K562 (cell line): ENCODE results near the gene UBASH3A. TPM values are rescaled to one million over a fixed set of nuclear protein-coding genes. Genes with fewer than 3 reads are reported as not detected.

Experiments
- ATF1 ChIP-seq, 2 experiments: fragments of 450-650 bp in 1 of 2; IDR thresholded peaks; 2 replicates each; pipeline ENCODE4 v1.6.1; 2016; ENCODE audit warnings: missing compliant biosample characterization in 1 of 2, missing genetic modification characterization in 1 of 2
- BCLAF1 ChIP-seq, 2 experiments: fragments of 450-650 bp in 1 of 2; IDR thresholded peaks; 2 replicates each; pipeline ENCODE4 v1.6.1; 2011 to 2017; ENCODE audit warnings: low read depth in 2 of 2, antibody characterized with exemption in 1 of 2, borderline replicate concordance in 1 of 2, low read length in 1 of 2, mild to moderate bottlenecking in 1 of 2, mixed read lengths in 1 of 2; ENCODE audit not compliant: control insufficient read depth in 1 of 2
- CREM ChIP-seq: IDR thresholded peaks from 2 replicates; pipeline ENCODE4 v1.6.1; 2014; ENCODE audit warnings: antibody characterized with exemption, low read depth
- CTBP1 ChIP-seq: fragments of 450-650 bp; IDR thresholded peaks from 2 replicates; pipeline ENCODE4 v1.6.1; 2016; ENCODE audit warnings: borderline replicate concordance
- KDM1A ChIP-seq, 2 experiments: fragments of 450-650 bp; IDR thresholded peaks; 2 replicates each; pipeline ENCODE4 v1.6.1; 2016; ENCODE audit warnings: mild to moderate bottlenecking in 2 of 2
- MAZ ChIP-seq, 2 experiments: fragments of 450-650 bp in 1 of 2; sonication (generic) in 1 of 2; formaldehyde crosslinking; IDR thresholded peaks in 1 of 2; conservative IDR thresholded peaks in 1 of 2; 2 replicates each; pipeline versions ENCODE4 v1.4.0 to v1.5.0; 2020; ENCODE audit warnings: mild to moderate bottlenecking in 1 of 2, missing genetic modification reagents in 1 of 2
- NFIC ChIP-seq: fragments of 450-650 bp; IDR thresholded peaks from 2 replicates; pipeline ENCODE4 v1.6.1; 2017; ENCODE audit warnings: mild to moderate bottlenecking, inconsistent platforms
- RCOR1 ChIP-seq, 2 experiments: IDR thresholded peaks; 2 replicates each; pipeline ENCODE4 v1.6.1; 2012; ENCODE audit warnings: low read depth in 2 of 2, low read length in 2 of 2, borderline replicate concordance in 1 of 2, improper control_type of control experiment in 1 of 2
- RFX1 ChIP-seq: fragments of 450-650 bp; IDR thresholded peaks from 2 replicates; pipeline ENCODE4 v1.6.1; 2016; ENCODE audit warnings: mild to moderate bottlenecking, moderate library complexity
- SIN3A ChIP-seq, 2 experiments: fragments of 150-350 bp in 1 of 2; IDR thresholded peaks; 2 replicates each; pipeline ENCODE4 v1.6.1; 2011 to 2016; ENCODE audit warnings: borderline replicate concordance in 2 of 2, low read depth in 2 of 2, low read length in 2 of 2, mild to moderate bottlenecking in 2 of 2, moderate library complexity in 2 of 2; ENCODE audit not compliant: control insufficient read depth in 1 of 2
- SMARCB1 ChIP-seq: IDR thresholded peaks from 2 replicates; pipeline ENCODE4 v1.6.1; 2011; ENCODE audit warnings: improper control_type of control experiment, low read depth; ENCODE audit not compliant: insufficient read length
- STAT5B ChIP-seq: fragments of 250-450 bp; sonication (Bioruptor Pico); IDR thresholded peaks from 2 replicates; pipeline ENCODE4 v1.8.0; 2021; ENCODE audit warnings: mild to moderate bottlenecking, inconsistent platforms
- SUPT5H ChIP-seq: fragments of 450-650 bp; IDR thresholded peaks from 2 replicates; pipeline ENCODE4 v1.6.1; 2016
- ZNF165 ChIP-seq: fragments of 250-450 bp; sonication (Bioruptor Pico); IDR thresholded peaks from 2 replicates; pipeline ENCODE4 v1.4.0; 2020; ENCODE audit warnings: borderline replicate concordance
- ZNF3 ChIP-seq: fragments of 250-450 bp; sonication (Bioruptor Pico); IDR thresholded peaks from 2 replicates; pipeline ENCODE4 v1.5.0; 2021; ENCODE audit warnings: mild to moderate bottlenecking, moderate library complexity
- ZNF561 ChIP-seq: fragments of 450-650 bp; formaldehyde crosslinking; conservative IDR thresholded peaks from 2 replicates; pipeline ENCODE4 v1.4.0; 2020; ENCODE audit warnings: mild to moderate bottlenecking, moderate library complexity
- polyA plus RNA-seq, 8 experiments: library from polyadenylated mRNA; depleted of rRNA in 4 of 8; stranded (reverse) in 5 of 8; unstranded in 3 of 8; fragments of >200 nt; fragmentation: Nextera tagmentation in 2 of 8; fragmentation: Illumina TruSeq in 1 of 8; extraction: Ambion mirVana in 2 of 8; extraction: Trizol in 1 of 8; gene quantifications; 2 replicates each; pipeline versions ENCODE4 v1.2.1 to v1.2.3, GENCODE V29; 2011 to 2014; ENCODE audit warnings: inconsistent platforms in 1 of 8, missing spikeins in 1 of 8
- total RNA-seq, 7 experiments: library from RNA; depleted of rRNA in 6 of 7; stranded (reverse); fragments of >200 nt in 6 of 7; fragmentation: Illumina TruSeq in 2 of 7; extraction: Trizol in 2 of 7; gene quantifications; 2 replicates each; pipeline versions ENCODE4 v1.2.1 to v1.2.3, GENCODE V29; 2011 to 2021; ENCODE audit warnings: low replicate concordance in 1 of 7
- TF ChIP-seq, protein P1 (sequence below), 2 experiments: IDR thresholded peaks in 1 of 2; conservative IDR thresholded peaks in 1 of 2; 2 replicates each; pipeline ENCODE4 v1.6.1; 2016; ENCODE audit warnings: low read depth in 2 of 2, mild to moderate bottlenecking in 1 of 2, missing compliant biosample characterization in 1 of 2, missing genetic modification characterization in 1 of 2, moderate library complexity in 1 of 2
- TF ChIP-seq, protein P2 (sequence below): fragments of 450-650 bp; IDR thresholded peaks from 2 replicates; pipeline ENCODE4 v1.7.1; 2018; ENCODE audit warnings: mild to moderate bottlenecking, low read depth; ENCODE audit not compliant: partially characterized antibody

UBASH3A gene
- total and polyA plus RNA-seq, 9 of the 15 experiments (the other 6 are each of a cell fraction or from before 2014, with no cell fraction given) = 0.23 to 1.8 (median 1.1) TPM

DNA sequence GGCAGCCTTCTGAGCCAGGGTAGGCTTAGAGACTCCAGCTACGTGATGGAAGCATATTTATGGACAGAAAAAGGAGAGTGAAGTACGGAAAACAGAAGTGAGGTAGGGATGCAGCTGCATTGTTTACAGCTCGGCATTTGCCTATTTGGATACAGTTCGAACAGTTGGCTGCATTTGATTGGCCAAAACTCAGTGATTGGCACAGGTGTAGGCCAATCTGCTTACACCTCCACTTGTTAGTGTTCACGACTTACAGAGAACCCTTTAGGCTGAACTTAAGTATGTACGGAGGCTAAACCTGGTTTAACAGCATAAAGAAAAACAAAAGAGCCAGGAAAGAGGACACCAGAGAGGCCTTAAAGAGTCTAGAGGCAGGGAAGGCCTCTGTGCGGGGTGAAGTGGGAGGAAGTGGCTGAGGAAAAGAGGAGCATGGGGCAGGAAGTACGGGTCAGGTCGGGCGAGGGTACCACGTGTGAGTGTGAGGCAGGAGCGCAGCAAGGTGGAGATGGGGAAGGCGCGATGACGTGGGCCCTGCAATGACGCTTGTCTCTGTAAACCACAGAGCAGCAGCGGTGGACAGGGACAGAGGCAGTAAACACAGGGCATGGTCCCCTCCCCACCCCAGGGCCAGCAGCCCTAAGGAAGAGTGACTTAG lies 60.3 kb downstream of the UBASH3A start (continued):
- TF ChIP-seq, protein P1, sequence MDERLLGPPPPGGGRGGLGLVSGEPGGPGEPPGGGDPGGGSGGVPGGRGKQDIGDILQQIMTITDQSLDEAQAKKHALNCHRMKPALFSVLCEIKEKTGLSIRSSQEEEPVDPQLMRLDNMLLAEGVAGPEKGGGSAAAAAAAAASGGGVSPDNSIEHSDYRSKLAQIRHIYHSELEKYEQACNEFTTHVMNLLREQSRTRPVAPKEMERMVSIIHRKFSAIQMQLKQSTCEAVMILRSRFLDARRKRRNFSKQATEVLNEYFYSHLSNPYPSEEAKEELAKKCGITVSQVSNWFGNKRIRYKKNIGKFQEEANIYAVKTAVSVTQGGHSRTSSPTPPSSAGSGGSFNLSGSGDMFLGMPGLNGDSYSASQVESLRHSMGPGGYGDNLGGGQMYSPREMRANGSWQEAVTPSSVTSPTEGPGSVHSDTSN (CRISPR knock-in tag; IDR thresholded peaks at IDR 0.05; ENCODE audit: low read depth) = peak; percentile 93
- TF ChIP-seq, protein P1 (tag; conservative IDR thresholded peaks at IDR 0.05; ENCODE audit: low read depth) = peak; percentile 96
- no peak for TF ChIP-seq ATF1 (CRISPR knock-in tag; IDR thresholded peaks at IDR 0.05)
- TF ChIP-seq ATF1 (tag; IDR thresholded peaks at IDR 0.05) = 0 out of 2 replicates have a peak, but pooled peaks have one; percentile 22
- no peak for TF ChIP-seq CTBP1
- TF ChIP-seq ZNF3 (CRISPR knock-in tag) = no peak
- TF ChIP-seq ZNF561 = no peak
- no peak for TF ChIP-seq RFX1
- no peak for TF ChIP-seq ZNF165 (CRISPR knock-in tag)
- no peak for TF ChIP-seq SMARCB1
- peak; percentile 32 for TF ChIP-seq CREM
- no peak for TF ChIP-seq SUPT5H
- TF ChIP-seq, protein P2, sequence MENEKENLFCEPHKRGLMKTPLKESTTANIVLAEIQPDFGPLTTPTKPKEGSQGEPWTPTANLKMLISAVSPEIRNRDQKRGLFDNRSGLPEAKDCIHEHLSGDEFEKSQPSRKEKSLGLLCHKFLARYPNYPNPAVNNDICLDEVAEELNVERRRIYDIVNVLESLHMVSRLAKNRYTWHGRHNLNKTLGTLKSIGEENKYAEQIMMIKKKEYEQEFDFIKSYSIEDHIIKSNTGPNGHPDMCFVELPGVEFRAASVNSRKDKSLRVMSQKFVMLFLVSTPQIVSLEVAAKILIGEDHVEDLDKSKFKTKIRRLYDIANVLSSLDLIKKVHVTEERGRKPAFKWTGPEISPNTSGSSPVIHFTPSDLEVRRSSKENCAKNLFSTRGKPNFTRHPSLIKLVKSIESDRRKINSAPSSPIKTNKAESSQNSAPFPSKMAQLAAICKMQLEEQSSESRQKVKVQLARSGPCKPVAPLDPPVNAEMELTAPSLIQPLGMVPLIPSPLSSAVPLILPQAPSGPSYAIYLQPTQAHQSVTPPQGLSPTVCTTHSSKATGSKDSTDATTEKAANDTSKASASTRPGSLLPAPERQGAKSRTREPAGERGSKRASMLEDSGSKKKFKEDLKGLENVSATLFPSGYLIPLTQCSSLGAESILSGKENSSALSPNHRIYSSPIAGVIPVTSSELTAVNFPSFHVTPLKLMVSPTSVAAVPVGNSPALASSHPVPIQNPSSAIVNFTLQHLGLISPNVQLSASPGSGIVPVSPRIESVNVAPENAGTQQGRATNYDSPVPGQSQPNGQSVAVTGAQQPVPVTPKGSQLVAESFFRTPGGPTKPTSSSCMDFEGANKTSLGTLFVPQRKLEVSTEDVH = no peak
- 0 out of 4 replicates have a peak, but pooled peaks of 1 of the 2 experiments have one; percentile 20 for TF ChIP-seq MAZ (CRISPR knock-in tag; conservative IDR thresholded peaks at IDR 0.05 in 1 of 2, IDR thresholded peaks at IDR 0.05 in 1 of 2)
- TF ChIP-seq RCOR1 (IDR thresholded peaks at IDR 0.05; ENCODE audit: borderline replicate concordance in 1 of 2, low read depth in 2 of 2, low read length in 2 of 2) = no peak
- no peak for TF ChIP-seq BCLAF1 (IDR thresholded peaks at IDR 0.05; ENCODE audit: borderline replicate concordance in 1 of 2, control insufficient read depth in 1 of 2, low read depth in 2 of 2, low read length in 1 of 2)
- TF ChIP-seq KDM1A (IDR thresholded peaks at IDR 0.05) = no peak
- TF ChIP-seq STAT5B = no peak
- no peak for TF ChIP-seq NFIC
- no peak for TF ChIP-seq SIN3A (IDR thresholded peaks at IDR 0.05; ENCODE audit: borderline replicate concordance in 2 of 2, control insufficient read depth in 1 of 2, low read depth in 2 of 2, low read length in 2 of 2)
